IMR-90 (cell line): ENCODE measurements around the gene THOC6.

Experiments
- CEBPB ChIP-seq: IDR thresholded peaks from 2 replicates; pipeline ENCODE4 v1.6.1; 2012; ENCODE audit warnings: low read depth, low read length, improper control_type of control experiment
- MAZ ChIP-seq: IDR thresholded peaks from 2 replicates; pipeline ENCODE4 v1.6.1; 2012; ENCODE audit warnings: low read depth, mild to moderate bottlenecking, low read length, improper control_type of control experiment, moderate library complexity, borderline replicate concordance
- MXI1 ChIP-seq: IDR thresholded peaks from 2 replicates; pipeline ENCODE4 v1.6.1; 2012; ENCODE audit warnings: low read depth, mild to moderate bottlenecking, low read length, moderate library complexity, borderline replicate concordance
- POLR2A ChIP-seq: IDR thresholded peaks from 2 replicates; pipeline ENCODE4 v1.6.1; 2012; ENCODE audit warnings: mild to moderate bottlenecking, low read depth, low read length
- RCOR1 ChIP-seq: IDR thresholded peaks from 2 replicates; pipeline ENCODE4 v1.6.1; 2012; ENCODE audit warnings: mild to moderate bottlenecking, low read length, improper control_type of control experiment; ENCODE audit not compliant: insufficient replicate concordance
- USF2 ChIP-seq: fragments of 150-350 bp; IDR thresholded peaks from 2 replicates; pipeline ENCODE4 v1.6.1; 2017; ENCODE audit warnings: mild to moderate bottlenecking, antibody characterized with exemption, low read length, low read depth
- TF ChIP-seq, protein P1 (sequence below): conservative IDR thresholded peaks from 2 replicates; pipeline ENCODE4 v1.5.1; 2012; ENCODE audit warnings: mild to moderate bottlenecking, low read depth, low read length, improper control_type of control experiment
- TF ChIP-seq, protein P2 (sequence below): fragments of 150-350 bp; IDR thresholded peaks from 2 replicates; pipeline ENCODE4 v1.6.1; 2016; ENCODE audit warnings: low read depth, mild to moderate bottlenecking, low read length, moderate library complexity, borderline replicate concordance

GRCh38 chr16:2979669-2980226, 44.1 kb upstream of the THOC6 start:
- TF ChIP-seq POLR2A (no peak), MXI1 (no peak), USF2 (no peak), CEBPB (no peak), MAZ (no peak), RCOR1 (no peak)
- TF ChIP-seq, protein P1, sequence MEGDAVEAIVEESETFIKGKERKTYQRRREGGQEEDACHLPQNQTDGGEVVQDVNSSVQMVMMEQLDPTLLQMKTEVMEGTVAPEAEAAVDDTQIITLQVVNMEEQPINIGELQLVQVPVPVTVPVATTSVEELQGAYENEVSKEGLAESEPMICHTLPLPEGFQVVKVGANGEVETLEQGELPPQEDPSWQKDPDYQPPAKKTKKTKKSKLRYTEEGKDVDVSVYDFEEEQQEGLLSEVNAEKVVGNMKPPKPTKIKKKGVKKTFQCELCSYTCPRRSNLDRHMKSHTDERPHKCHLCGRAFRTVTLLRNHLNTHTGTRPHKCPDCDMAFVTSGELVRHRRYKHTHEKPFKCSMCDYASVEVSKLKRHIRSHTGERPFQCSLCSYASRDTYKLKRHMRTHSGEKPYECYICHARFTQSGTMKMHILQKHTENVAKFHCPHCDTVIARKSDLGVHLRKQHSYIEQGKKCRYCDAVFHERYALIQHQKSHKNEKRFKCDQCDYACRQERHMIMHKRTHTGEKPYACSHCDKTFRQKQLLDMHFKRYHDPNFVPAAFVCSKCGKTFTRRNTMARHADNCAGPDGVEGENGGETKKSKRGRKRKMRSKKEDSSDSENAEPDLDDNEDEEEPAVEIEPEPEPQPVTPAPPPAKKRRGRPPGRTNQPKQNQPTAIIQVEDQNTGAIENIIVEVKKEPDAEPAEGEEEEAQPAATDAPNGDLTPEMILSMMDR: no peak
- TF ChIP-seq, protein P2, sequence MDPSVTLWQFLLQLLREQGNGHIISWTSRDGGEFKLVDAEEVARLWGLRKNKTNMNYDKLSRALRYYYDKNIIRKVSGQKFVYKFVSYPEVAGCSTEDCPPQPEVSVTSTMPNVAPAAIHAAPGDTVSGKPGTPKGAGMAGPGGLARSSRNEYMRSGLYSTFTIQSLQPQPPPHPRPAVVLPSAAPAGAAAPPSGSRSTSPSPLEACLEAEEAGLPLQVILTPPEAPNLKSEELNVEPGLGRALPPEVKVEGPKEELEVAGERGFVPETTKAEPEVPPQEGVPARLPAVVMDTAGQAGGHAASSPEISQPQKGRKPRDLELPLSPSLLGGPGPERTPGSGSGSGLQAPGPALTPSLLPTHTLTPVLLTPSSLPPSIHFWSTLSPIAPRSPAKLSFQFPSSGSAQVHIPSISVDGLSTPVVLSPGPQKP: no peak
